CD4-positive, alpha-beta T cell treated with Interleukin-15 for 1 hour (primary cell): ENCODE measurements around the gene KCNK6.
A peak's percentile ranks its signal among the peaks of the same experiment; 100 is the strongest.

ENCODE experiments used
- DNase-seq: peaks from one replicate; pipeline ENCODE4 v3.0.0-alpha.2; 2020

Gene KCNK6

DNA sequence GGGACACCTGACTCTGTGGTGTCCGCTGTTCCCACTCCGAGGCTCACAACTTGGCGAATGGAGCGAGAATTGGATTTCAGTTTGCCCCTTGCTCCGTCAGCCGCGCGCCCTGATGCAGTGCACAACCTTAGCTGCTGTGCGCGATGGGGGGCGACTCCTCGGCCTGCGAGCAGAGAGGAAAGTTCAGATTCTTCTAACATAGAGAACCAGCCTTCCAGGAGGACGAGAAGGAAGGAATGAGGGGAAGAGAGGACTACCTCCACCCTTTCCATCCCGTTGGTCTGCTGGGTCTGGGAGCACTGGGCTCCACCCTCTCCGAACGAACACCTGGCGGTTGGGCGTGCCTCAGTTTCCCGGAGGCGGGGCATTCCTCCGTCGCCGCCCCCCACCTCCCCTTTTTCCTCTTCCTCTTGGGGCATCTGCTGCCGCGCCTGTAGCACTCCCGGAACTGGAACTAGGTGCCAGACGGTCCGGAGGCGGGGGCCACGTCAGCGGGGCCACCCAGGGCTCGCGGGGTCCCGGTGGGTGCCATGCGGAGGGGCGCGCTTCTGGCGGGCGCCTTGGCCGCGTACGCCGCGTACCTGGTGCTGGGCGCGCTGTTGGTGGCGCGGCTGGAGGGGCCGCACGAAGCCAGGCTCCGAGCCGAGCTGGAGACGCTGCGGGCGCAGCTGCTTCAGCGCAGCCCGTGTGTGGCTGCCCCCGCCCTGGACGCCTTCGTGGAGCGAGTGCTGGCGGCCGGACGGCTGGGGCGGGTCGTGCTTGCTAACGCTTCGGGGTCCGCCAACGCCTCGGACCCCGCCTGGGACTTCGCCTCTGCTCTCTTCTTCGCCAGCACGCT lies at the start of gene KCNK6:
Gene KCNK6, plus strand, starts transcription at position 425 of the 838 bp plus-strand sequence. Its CDS starts 106 bp downstream, at position 531.
- DNase-seq = peak; percentile 51

DNA sequence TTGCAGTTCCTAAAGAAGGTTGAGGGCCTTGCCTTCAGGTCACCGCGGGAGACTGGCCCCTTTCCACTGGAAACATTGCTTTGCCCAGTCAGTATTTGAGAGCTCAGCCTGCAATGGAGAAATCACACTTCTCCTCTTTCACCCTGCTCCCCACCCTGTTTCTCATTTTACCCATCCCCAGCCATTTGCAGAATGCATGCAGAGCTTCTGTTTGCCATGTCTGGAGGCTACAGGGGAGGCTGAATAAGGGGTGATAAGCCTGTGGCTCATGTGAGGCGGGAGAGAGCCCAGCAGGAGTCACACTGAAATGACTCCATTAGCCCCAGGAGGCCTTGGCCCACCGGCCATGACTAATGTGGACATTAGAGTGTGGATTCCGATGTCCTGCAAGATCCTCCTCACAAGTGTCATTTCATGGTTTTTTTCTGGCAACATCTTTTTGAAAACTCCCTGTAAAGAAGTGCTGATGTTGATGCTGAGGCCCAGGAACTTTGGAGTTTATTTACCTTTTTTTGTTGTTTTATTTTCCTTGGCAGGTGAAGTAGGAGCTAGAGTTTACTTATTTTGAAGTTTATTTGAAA lies 49.0 kb upstream of the KCNK6 start:
- no peak for DNase-seq

DNA sequence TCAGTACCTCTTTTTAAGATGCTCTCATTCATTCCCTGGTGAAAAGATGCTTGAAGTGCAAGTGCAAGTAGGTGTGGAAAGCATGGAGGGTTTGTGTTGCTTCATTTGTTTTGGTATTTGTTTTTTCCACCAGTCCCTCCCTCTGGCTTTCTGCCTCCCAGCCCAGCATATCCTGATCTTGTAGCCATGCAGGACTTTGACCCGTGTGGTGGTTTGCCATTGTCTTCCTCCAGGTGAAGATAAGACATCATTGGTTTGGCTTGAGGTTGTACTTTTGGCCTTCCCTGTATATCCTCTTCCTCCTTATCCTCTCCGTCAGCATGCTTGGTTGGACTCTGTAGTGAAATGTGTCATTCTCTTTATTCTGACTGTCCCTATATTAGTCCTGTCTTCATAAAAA lies 46.1 kb upstream of the KCNK6 start:
- DNase-seq = no peak

DNA sequence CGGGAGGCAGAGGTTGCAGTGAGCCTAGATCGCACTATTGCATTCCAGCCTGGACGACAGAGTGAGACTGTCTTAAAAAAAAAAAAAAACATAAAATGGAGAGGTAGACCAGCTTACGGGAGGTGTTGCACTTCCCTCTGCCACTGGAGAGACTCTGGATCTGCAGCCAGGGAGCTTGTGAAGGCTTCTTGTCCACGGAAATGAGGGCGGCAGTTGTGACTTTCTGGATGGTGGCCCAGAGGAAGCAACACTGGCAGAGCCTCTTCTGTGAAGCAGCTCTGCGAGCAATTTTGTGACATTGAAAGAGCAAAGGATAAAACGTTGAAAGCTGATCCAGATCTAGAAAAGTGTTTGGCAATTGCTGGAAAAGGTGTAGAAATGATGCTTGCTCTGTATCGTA lies 44.9 kb upstream of the KCNK6 start:
- DNase-seq = no peak

DNA sequence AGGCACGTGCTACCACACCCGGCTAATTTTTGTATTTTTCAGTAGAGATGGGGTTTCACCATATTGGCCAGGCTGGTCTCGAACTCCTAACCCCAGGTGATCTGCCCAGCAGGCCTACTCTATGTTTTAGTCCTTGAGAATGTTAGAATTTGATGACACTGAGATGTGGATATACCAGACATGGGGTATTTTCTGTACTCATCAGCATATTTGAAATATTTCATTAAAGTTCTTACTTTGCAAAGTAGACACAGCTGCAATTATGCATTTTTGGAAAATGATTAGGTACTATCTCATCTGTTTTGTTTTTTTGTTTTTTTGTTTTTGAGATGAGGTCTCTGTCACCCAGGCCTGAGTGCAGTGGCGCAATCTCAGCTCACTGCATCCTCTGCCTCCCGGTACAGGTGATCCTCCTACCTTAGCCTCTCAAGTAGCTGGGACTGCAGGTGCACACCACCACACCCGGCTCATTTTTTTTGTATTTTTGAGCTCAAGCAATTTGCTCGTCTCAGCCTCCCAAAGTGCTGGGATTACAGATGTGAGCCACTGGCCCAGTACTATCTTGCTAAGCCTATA lies 42.6 kb upstream of the KCNK6 start:
- no peak for DNase-seq

DNA sequence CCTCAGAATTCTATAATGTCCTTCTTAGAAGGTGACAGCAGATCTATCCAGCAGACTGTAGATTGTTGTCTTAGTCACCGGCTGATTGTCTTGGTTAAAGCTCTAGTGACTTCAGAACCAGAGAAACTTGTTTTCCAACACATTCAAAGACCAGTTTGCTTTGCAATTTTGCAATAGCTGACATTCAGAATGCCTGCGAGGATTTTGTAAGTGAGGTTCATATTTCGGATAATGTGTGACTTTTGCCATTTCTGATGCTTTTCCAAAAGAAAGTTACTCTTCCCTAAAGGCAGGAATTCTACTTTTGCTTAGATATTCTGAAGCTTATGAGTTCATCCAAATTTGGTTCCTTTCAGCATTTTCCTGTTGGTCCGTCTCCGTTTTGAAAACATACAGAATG lies 42.1 kb upstream of the KCNK6 start:
- no peak for DNase-seq

DNA sequence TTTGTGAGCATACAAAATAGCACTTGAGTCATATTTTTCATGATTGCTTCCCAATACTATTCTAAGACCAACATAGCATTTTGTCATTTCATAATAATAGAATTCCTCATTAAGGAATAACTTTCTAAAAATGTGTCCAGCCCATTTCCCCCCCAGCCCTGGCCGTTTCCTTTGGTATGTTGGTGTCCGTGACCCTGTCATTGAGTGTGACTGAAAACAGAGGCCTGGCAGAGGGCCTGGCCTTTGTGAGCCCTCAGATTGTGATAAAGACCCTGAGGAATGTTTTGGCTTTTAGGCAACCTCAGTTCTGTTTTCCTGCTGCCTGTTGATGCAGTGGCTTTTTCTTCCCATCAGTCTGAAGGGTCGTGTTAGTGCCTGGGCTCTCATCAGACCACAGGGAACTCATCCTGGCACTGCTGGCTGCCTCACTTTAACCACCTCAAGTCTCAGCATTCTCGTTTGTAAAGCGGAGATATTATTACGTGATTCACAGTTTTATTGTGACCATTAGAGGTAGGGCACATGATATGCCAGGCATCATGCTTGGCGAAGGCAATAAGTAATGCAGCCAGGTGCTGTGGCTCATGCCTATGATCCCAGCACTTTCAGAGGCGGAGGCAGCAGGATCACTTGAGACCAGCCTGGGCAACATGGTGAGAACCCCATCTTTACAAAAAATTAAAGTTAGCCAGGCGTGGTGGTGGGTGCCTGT lies 41.5 kb upstream of the KCNK6 start:
- no peak for DNase-seq

DNA sequence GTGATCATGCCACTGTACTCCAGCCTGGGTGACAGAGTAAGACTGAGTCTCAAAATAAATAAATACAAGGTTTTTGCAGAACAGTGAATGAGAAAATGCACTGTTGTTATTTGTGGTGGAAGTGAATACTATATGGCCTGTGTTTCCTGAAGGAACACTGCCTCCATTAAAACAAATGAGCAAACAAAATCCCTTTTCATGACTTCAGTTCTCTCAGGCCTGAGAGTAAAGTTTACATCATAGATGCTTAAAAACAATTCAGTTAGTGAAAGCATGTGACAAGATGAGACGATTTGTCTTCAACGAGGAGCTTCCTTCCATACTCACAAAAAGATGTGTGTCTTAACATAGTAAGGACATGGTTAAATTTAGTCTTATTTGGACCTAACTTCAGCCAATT lies 40.9 kb upstream of the KCNK6 start:
- DNase-seq = no peak

DNA sequence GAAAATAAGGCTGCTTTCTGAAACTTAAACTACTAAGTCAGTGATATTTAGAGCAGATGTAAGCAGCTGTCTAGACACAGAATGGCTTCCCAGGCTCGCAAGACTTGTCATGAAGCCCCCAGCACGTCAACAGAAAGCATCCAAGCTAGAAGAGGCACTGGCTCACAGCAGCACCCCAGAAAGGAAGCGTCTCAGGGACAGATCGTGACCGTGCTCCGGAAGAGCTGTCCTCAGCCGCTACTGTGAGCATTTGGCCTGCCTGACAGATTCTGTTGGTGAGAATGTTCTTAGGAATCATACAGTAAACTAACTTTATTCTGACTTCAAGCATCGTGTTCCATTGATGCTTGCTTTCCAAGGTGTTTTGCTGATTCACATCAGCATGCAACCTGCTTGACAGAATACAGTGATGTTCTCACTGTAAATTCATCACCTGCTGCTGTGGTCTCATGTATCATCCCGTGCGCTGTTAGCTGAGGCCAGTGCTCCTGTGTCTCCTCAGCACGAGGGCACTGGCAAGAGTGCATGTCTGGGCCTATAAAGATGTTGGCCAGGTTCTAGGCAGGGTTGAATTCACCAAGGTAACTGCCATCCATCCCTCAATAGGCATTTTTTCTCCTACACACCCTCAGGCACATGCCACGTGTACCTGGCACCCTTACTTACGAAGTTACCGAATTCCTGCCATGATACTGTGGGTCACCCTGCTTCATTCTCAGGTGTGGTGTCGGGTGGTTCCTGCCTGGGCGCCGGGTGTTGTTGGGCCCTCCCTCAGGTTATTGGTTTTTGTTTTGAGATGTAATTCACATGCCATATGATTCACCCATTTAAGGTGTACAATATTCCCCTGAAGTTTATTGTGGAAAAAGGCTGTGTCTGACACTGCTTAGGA lies 39.4 kb upstream of the KCNK6 start:
- no peak for DNase-seq

DNA sequence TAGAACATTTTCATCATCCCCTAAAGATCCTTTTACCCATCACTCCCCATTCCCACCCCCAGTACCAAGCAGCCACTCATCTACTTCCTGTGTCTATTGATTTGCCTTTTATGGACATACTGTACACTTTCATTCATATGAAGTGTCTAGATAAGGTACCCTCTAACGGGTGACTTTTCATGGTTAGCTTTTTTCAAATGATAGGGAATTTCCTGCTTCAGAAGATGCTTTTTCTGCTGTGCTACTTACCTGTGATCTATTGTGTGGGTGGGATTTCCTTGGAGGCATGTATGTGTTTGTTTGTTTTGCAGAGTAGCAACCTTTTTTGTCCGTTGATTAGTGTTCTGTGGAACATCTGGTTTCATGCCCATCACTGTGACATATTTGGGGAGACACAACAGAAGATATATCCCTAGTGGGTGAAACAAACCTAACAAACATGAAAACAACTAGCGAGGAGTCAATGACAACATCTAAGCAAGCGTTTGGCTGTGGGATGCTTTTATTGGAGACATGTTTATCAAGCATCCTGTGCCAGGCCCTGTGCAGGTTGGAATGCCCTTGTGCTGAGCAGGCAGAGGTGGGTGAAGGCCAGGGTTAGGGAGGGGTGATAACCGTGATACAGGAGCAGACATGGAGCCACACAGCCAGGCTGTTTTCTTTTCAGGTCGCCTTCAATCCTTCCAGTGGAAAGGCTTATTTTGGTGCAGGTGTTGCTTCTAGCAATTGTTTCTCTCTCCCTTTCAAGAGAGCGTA lies 37.7 kb upstream of the KCNK6 start:
- DNase-seq = no peak

DNA sequence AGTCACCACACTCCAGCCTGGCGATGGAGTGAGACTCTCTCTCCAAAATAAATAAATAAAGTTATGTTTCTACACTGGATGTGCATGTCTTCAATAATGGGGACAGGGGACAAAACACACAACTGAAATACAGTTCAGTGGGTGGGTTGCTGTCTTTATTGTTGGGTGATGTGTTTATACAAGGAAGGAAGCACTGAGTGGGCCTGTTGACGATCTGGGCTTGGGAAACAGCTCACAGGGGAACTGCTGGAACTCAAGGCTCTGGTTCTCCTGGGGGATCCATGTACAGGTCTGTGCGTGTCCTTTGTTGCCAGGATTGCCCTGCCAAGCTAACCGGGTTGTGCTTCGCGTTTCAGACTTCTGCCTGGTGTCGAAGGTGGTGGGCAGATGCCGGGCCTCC lies 36.4 kb upstream of the KCNK6 start:
- no peak for DNase-seq

DNA sequence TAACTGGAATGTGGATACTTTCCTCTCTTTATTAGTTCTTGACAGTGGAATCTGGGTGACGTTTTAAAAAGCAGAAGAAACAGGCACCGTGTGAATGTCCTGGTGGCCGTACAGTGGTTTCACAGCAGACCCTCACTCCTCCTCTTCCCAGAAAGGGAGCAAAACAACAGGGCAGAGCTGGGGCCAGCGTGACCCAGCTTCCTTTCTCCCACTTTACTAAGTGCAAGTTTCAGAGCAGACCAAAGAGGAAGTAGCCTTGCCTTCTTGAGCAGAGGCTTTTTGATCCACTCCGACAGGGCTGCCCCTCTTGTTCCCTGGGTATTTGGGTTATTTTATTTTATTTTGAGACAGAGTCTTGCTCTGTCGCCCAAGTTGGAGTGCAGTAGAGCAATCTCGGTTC lies 35.2 kb upstream of the KCNK6 start:
- no peak for DNase-seq

DNA sequence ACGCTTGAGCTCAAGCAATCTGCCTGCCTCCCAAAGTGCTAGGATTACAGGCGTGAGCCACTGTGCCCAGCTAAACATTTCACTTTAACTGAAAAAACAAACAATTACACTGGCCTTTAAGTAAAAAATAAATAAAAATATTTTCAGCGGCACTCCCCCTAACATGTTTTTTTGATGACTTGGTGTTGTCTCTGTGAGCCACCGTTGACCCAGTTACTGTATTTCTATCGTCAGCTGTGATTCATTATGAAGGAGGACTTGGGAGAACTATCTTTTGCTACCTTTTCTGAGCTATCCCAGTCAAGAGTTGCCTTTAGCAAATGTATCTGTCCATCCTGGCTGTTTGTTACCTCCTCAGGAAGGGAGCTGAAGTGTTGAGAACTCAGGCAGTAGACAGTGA lies 34.1 kb upstream of the KCNK6 start:
- no peak for DNase-seq

DNA sequence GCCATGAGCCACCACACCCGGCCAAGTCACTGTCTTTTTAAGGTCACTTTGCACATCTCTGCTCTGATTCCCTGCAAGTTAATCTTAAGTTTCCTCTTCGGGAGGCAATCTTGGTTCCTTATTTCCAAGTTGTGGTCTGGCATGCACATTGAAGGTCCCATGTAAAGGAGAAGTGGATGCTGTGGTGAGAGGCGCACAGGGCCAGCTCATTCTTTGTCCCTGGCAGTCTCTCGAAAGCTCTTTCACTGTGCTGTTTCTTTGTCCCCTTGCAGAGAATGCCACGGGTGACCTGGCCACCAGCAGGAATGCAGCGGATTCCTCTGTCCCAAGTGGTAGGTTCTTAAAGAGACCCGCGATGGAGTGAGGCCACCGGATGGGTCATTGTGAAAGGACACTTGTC lies 32.0 kb upstream of the KCNK6 start:
- DNase-seq = peak; percentile 35

DNA sequence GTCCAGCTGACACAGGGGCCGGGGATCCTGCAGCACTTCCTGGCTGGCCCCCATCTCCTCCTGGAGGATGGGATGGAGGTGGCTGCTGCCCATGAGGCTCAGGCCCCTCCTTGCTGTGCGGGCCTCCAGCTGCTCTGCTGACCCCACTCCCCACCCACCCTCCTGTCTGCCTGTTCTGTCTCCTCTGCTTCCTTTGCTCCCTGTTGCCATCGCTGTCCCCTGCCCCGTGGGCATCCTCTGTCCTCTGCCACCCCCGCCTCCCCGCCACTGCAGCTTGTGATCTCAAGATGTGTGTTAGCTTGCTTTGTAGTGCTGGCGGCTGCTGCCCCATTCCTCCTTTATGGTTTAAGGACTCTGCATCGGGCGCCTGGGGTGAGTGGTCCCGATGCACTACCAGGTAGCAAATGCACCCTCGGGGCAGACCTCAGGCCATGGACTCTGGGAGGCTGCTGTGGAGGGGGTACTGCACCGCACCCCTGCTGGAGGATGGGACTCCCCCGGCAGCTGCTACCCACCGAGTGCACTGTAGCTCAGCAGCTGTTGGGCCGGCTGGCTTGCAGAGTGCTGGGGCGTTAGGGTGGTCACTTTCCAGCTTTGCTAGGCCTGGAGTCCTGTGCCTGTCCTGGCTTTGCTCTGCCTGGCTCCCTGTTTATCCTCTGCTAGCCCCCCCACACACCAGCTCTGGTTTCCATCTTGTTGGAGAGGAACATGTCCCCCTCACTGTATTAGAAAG lies 31.4 kb upstream of the KCNK6 start:
- no peak for DNase-seq

DNA sequence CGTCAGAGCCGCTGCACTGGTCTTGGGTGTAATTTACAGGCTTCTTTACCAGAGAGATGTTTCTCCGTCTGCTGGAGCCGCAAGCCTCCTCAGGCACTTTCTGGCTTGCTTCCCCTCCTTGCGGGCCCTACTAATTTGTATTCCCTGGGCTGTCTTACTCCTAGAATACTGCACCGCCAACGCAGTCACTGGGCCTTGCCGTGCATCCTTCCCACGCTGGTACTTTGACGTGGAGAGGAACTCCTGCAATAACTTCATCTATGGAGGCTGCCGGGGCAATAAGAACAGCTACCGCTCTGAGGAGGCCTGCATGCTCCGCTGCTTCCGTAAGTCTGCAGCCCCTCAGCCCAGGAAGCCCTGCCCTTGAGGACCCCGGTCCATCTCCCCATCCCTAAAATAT lies 29.7 kb upstream of the KCNK6 start:
- DNase-seq = no peak

DNA sequence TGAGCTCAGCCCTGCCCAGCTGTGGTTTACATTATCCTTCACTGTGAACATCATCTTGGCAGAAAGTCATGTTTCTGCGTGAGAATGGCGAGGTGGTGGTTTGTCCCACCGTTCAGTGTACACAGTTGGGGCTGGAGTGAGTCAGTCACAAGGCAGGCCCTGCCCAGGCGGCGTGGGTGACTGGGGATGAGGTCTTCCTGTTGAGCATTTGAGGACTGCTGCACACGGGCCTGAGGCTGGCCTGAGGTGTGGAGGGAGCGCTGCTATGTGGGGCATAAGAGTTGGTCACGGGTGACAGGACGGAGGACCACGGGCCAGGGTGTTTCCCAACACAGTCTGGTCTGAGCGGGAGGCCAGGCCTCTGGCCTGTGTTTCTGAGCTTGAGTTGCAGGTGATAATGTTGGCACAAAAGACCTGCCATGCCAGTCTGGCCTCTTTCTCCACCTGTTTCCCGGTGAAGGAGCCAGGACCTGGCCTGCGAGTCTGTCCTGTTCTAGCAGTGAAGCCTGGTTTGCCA lies 29.0 kb upstream of the KCNK6 start:
- DNase-seq = no peak

DNA sequence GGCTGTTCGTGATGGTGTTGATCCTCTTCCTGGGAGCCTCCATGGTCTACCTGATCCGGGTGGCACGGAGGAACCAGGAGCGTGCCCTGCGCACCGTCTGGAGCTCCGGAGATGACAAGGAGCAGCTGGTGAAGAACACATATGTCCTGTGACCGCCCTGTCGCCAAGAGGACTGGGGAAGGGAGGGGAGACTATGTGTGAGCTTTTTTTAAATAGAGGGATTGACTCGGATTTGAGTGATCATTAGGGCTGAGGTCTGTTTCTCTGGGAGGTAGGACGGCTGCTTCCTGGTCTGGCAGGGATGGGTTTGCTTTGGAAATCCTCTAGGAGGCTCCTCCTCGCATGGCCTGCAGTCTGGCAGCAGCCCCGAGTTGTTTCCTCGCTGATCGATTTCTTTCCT lies 27.8 kb upstream of the KCNK6 start:
- DNase-seq = no peak

DNA sequence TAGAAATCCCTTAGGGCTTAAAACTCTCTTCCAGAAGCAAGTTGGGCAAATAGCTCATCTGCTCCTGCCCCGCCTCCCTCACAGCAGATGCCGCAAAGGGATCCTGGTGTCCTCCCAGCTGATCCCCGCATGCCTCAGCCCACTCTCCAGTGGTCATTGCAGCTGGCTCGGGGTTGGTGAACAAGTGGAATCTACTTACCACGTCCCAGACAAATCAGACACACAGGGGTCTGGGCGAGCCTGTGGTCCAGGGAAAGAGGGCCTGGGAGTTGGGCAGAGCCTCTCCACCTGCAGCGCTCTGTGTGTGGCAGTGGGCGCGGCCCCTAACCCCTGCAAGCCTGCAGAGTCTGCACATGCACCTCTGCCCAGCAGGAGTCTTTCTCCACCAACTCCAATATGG lies 26.4 kb upstream of the KCNK6 start:
- no peak for DNase-seq

DNA sequence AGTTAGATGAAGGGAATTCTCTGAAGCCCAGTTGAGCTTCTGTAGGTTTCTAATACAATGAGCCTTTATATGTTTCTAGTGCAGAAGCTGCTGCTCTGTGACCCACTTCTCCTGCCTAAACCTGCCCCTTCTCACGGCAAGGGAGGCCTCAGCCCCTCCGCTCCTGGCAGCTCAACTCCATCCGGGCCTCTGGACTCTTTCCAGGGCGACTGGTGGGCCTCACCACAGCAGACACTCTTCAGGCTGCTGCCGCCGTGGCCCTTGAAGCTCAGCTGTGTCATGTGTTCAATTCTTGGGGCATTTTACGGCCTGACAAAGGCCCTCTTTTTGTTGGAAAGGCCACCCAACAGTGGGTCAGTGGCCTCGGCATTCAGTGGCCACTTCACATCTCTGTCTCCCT lies 25.6 kb upstream of the KCNK6 start:
- no peak for DNase-seq
